ENCODE data around the gene ATXN7L2.

DNA sequence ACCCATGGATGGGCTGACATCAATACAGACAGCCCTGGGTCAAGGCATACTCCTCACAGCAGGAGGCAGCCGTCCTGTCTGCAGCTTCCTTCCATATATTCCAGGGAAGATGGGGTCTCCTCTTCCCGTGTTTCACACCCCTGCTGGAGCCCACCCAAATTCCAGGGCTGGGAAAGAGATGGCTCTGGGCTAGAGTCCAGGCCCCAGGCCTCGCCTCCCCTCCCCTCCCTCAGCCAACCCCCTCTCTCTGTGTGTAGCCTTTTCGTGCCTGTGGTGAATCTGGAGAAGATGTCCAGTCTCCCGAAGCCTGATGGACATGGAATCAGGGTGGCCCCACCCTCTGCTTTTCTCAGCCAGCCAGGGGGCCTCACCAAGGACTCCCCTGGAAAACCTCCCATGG lies 3.6 kb downstream of the ATXN7L2 start:
- no peak for TF ChIP-seq CTCF (IDR thresholded peaks at IDR 0.05)
- TF ChIP-seq POLR2A (IDR thresholded peaks at IDR 0.05): no peak

All from tibial nerve (tissue), 3 donors.